Natural killer cell treated with Interleukin-12 subunit alpha and Interleukin-12 subunit beta and Interleukin-15 and Interleukin-18, amount 100 ng/mL, for 72 hours (primary cell): Measurements from ENCODE around the gene CNGA2. TPM values are rescaled to one million over a fixed set of nuclear protein-coding genes. Genes with fewer than 3 reads are reported as not detected.

ENCODE experiments used
- ATAC-seq, 2 donors: fragments of 150-1000 bp; cut with Tn5 transposase in 1 of 2; sonication (Bioruptor Pico), chemical (Tn5 transposase) in 1 of 2; 2 replicates each; pipeline ENCODE4 v1.10.0; 2021
- DNase-seq: peaks from one replicate; pipeline ENCODE4 v3.0.0; 2022; ENCODE audit warnings: low spot score
- H3K27ac Mint-ChIP-seq, 2 donors: 1 replicate in 1 of 2; 2 replicates in 1 of 2; pipeline ENCODE4 v1.8.0; 2022; ENCODE audit warnings: mixed read lengths in 2 of 2, mild to moderate bottlenecking in 1 of 2, moderate library complexity in 1 of 2
- H3K27me3 Mint-ChIP-seq, 2 donors: 1 replicate in 1 of 2; 2 replicates in 1 of 2; pipeline ENCODE4 v1.8.0; 2022; ENCODE audit warnings: mixed read lengths in 2 of 2
- H3K36me3 Mint-ChIP-seq: one replicate; pipeline ENCODE4 v1.8.0; 2022; ENCODE audit warnings: mixed read lengths
- H3K4me1 Mint-ChIP-seq, 2 donors: 1 replicate in 1 of 2; 2 replicates in 1 of 2; pipeline ENCODE4 v1.8.0; 2022; ENCODE audit warnings: low read depth in 2 of 2, mixed read lengths in 2 of 2, mild to moderate bottlenecking in 1 of 2
- H3K4me3 Mint-ChIP-seq: one replicate; pipeline ENCODE4 v1.8.0; 2022; ENCODE audit warnings: mixed read lengths
- H3K9me3 Mint-ChIP-seq: 2 replicates; pipeline ENCODE4 v1.8.0; 2022; ENCODE audit warnings: mixed read lengths
- total RNA-seq, 2 donors: library from RNA; stranded (reverse); gene quantifications; one replicate each; pipeline ENCODE4 v1.2.3, GENCODE V29; 2022

The CNGA2 gene
- total RNA-seq, 2 donors from 2014 or later, result not detected

GRCh38 chrX:151746502-151746901 lies 12.0 kb downstream of the CNGA2 start:
- H3K27ac Mint-ChIP-seq, result no peak overlapping the region
- no peaks in the 10 kb centered on the region for H3K9me3 Mint-ChIP-seq
- H3K36me3 Mint-ChIP-seq, result no peaks in the 10 kb centered on the region
- peaks cover 10 to 11% of the 10 kb centered on the region in 2 donors for H3K27me3 Mint-ChIP-seq
- no peak for ATAC-seq
- no peak overlapping the region for H3K4me3 Mint-ChIP-seq
- no peaks in the 10 kb centered on the region for H3K4me1 Mint-ChIP-seq
- DNase-seq, result no peak

DNA sequence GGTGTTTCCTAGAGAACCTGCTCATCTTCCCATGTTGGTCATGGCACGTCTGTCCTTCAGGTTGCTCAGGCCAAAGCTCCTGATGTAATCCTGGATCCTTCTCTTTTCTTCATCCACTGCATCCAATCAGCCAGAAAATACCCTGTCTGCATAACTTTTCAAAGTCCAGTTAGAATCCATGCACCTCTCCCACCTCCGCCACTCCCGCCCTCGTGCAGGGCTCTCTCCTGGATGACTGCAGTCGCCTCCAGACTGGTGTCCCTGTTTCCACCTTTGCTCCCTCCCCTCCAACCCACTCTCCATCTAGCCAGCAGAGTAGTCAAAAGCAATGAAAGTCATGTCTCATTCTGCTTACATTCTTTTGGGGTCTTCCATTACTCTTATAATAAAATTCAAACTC lies 16.0 kb downstream of the CNGA2 start:
- no peaks in the 10 kb centered on the region for H3K4me1 Mint-ChIP-seq
- peaks cover 12 to 19% of the 10 kb centered on the region in 2 donors for H3K27me3 Mint-ChIP-seq
- ATAC-seq (no peak), DNase-seq (no peak)
- H3K27ac Mint-ChIP-seq, result no peak overlapping the region
- H3K9me3 Mint-ChIP-seq, result no peaks in the 10 kb centered on the region
- no peak overlapping the region for H3K4me3 Mint-ChIP-seq
- no peaks in the 10 kb centered on the region for H3K36me3 Mint-ChIP-seq

DNA sequence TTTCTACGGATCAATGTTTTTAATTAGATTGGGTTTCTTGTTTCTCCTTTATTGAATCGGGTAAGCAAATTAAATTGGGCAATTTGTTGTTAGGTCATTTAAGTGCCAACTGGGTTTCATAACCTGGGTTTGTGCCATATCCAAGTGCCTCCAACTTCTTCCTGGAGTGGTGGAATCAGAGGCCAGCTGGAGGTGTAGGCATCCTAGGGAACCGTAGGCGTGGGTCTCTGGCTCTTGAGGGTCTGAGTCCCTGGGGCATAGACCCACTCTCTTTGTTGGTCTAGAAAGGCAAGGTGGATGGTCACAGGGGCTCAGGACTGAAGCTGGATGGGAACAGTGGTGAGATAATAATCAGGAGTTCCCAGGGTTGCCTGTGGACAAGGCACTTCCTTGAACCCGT lies 18.3 kb downstream of the CNGA2 start:
- H3K36me3 Mint-ChIP-seq, result no peaks in the 10 kb centered on the region
- H3K4me3 Mint-ChIP-seq, result no peak overlapping the region
- H3K4me1 Mint-ChIP-seq, result no peaks in the 10 kb centered on the region
- DNase-seq, result no peak
- peaks cover 18 to 27% of the 10 kb centered on the region in 2 donors for H3K27me3 Mint-ChIP-seq
- no peak for ATAC-seq
- no peak overlapping the region for H3K27ac Mint-ChIP-seq
- H3K9me3 Mint-ChIP-seq, result no peaks in the 10 kb centered on the region

GRCh38 chrX:151753313-151754046 lies 18.9 kb downstream of the CNGA2 start:
- H3K27me3 Mint-ChIP-seq, result peaks cover 18 to 32% of the 10 kb centered on the region in 2 donors
- DNase-seq, result peak; percentile 71

GRCh38 chrX:151754047-151754429 lies 19.5 kb downstream of the CNGA2 start:
- no peak for DNase-seq
- Mint-ChIP-seq H3K27ac (no peak overlapping the region), H3K9me3 (no peaks in the 10 kb centered on the region), H3K27me3 (peaks cover 18 to 32% of the 10 kb centered on the region in 2 donors), H3K4me1 (no peaks in the 10 kb centered on the region), H3K36me3 (no peaks in the 10 kb centered on the region), H3K4me3 (no peak overlapping the region)
- no peak for ATAC-seq

More at GRCh38 chrX:151753313-151754046, 18.9 kb downstream of the CNGA2 start:
- no peak for ATAC-seq
- Mint-ChIP-seq H3K36me3 (no peaks in the 10 kb centered on the region), H3K27ac (no peak overlapping the region), H3K9me3 (no peaks in the 10 kb centered on the region), H3K4me3 (no peak overlapping the region), H3K4me1 (no peaks in the 10 kb centered on the region)

DNA sequence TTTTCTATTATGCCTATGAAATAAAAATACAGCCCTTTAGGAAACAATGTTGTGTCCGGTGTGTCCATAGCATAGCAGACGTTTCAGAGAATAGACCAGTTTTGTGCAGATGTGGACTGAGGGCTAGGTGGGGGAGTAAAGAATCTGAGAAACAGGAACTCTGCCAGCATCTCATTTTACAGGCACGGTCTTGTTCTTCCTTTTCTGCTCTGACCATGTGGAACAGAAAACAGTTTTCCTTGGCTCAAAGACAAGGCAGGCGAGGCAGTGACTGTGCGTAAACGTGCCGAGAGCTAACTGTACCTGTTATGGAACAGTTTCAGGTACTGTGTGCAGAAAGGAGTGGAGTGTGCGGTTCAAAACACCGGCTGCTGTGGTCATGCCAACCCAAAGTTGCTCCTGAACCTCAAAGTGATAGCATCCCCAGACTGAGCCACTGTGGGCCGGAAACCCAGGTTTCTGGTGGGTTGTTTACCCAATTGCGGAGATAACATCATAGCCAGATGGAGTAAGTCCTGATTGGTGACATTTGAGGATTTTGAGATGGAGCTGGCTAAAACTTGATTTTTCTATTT lies 20.2 kb downstream of the CNGA2 start:
- no peak for DNase-seq
- no peaks in the 10 kb centered on the region for H3K9me3 Mint-ChIP-seq
- no peak overlapping the region for H3K27ac Mint-ChIP-seq
- H3K4me3 Mint-ChIP-seq, result no peak overlapping the region
- ATAC-seq, result no peak
- no peaks in the 10 kb centered on the region for H3K4me1 Mint-ChIP-seq
- no peaks in the 10 kb centered on the region for H3K36me3 Mint-ChIP-seq
- peaks cover 18 to 32% of the 10 kb centered on the region in 2 donors for H3K27me3 Mint-ChIP-seq

GRCh38 chrX:151759041-151759708 lies 24.6 kb downstream of the CNGA2 start:
- peaks cover 5 to 19% of the 10 kb centered on the region in 2 donors for H3K27me3 Mint-ChIP-seq
- H3K27ac Mint-ChIP-seq, result no peak overlapping the region
- H3K4me3 Mint-ChIP-seq, result no peak overlapping the region
- DNase-seq, result no peak
- H3K4me1 Mint-ChIP-seq, result no peaks in the 10 kb centered on the region
- no peak for ATAC-seq
- H3K9me3 Mint-ChIP-seq, result no peaks in the 10 kb centered on the region
- no peaks in the 10 kb centered on the region for H3K36me3 Mint-ChIP-seq

GRCh38 chrX:151762802-151763201 lies 28.3 kb downstream of the CNGA2 start:
- no peaks in the 10 kb centered on the region for H3K9me3 Mint-ChIP-seq
- H3K36me3 Mint-ChIP-seq, result no peaks in the 10 kb centered on the region
- H3K4me1 Mint-ChIP-seq, result no peaks in the 10 kb centered on the region
- DNase-seq, result no peak
- H3K27ac Mint-ChIP-seq, result no peak overlapping the region
- H3K4me3 Mint-ChIP-seq, result no peak overlapping the region
- ATAC-seq, result no peak
- H3K27me3 Mint-ChIP-seq, result peaks cover 16 to 23% of the 10 kb centered on the region in 2 donors

DNA sequence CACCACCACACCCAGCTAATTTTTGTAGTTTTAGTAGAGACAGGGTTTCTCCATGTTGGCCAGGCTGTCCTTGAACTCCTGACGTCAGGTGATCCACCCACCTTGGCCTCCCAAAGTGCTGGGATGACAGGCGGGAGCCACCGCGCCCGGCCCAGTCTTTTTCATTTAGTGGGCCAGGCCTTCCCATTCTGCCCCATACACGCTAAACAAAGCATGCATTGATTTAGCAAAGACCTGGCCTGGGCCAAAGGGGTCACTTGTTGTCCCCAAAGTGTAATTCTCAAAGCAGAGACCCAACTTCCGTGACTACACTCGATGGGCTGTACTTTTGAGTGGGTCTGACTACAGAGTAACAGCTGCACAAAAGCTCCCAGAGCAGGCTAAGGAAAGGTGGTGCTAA lies 29.2 kb downstream of the CNGA2 start:
- DNase-seq (no peak), ATAC-seq (no peak)
- Mint-ChIP-seq H3K4me1 (no peaks in the 10 kb centered on the region), H3K36me3 (no peaks in the 10 kb centered on the region), H3K27me3 (peaks cover 16 to 18% of the 10 kb centered on the region in 2 donors), H3K4me3 (no peak overlapping the region), H3K9me3 (no peaks in the 10 kb centered on the region), H3K27ac (no peak overlapping the region)

GRCh38 chrX:151765026-151765425 lies 30.5 kb downstream of the CNGA2 start:
- DNase-seq (no peak), ATAC-seq (peak in 1 of 2 donors; percentile 48)
- peaks cover 16% of the 10 kb centered on the region in 2 donors for H3K27me3 Mint-ChIP-seq
- H3K27ac Mint-ChIP-seq, result no peak overlapping the region
- no peaks in the 10 kb centered on the region for H3K9me3 Mint-ChIP-seq
- no peaks in the 10 kb centered on the region for H3K36me3 Mint-ChIP-seq
- H3K4me1 Mint-ChIP-seq, result no peaks in the 10 kb centered on the region
- H3K4me3 Mint-ChIP-seq, result no peak overlapping the region

DNA sequence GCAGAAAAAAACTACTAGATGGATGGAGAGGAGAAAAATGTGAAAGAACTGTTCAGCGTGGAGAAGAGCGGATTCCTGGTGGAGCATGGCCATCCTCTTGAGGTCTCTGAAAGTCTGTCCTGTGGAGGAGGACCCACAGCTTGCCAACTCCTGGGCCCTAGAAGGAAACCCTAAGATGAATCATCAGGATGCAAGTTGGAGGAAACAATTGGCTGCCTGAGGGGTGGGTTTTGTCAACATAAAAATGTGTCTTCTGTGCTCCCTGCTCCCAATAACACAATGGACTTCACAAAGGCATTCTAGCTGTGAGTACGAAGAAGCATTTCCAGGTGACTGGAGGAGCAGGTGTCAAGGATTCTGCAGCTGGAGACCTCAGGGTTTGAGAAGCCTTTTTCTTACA lies 37.2 kb downstream of the CNGA2 start:
- H3K9me3 Mint-ChIP-seq, result no peaks in the 10 kb centered on the region
- no peaks in the 10 kb centered on the region for H3K4me1 Mint-ChIP-seq
- ATAC-seq, result no peak
- H3K27me3 Mint-ChIP-seq, result peaks cover 0 to 14% of the 10 kb centered on the region in 2 donors
- no peaks in the 10 kb centered on the region for H3K36me3 Mint-ChIP-seq
- H3K4me3 Mint-ChIP-seq, result no peak overlapping the region
- no peak for DNase-seq
- no peak overlapping the region for H3K27ac Mint-ChIP-seq

DNA sequence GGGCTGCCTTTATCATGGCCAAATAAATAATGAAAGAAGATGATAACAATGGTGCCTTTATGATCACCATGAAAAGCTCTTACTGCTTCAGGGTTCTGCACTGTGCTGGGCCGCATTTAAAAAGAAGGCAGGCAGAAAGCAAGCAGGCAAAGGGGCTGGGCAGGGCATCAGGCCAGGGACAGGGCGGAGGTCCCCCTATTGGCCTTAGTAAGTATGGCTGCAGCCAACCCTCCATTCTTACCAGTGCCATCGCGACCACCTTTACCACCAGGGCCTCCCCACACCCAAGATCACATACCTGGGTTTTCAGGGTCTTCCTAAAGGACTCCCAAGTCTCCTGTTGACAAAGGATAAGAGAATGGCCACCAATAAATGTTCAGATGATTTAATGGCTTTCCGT lies 38.9 kb downstream of the CNGA2 start:
- Mint-ChIP-seq H3K9me3 (no peaks in the 10 kb centered on the region), H3K4me3 (no peak overlapping the region), H3K27ac (no peak overlapping the region), H3K27me3 (peaks cover 0 to 15% of the 10 kb centered on the region in 2 donors), H3K4me1 (no peaks in the 10 kb centered on the region), H3K36me3 (no peaks in the 10 kb centered on the region)
- no peak for ATAC-seq
- DNase-seq, result no peak

DNA sequence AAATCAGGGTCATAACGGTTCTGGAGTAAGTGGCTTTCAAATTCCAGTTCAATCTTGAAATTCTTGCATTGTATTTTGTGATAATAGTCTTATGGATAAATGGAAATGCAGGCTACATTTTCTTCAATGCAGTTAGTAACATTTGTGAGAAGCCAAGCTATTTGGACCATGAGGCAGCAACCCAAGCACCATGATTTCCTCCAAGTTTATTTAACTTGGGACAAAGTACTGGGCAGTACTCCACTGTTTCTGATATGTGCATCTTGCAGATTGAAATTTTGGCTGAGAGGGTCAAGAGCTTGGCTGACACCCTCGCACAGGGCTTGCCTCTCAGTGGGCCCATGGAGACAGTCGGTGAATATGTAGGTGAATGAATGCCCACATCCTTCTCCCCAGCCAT lies 39.9 kb downstream of the CNGA2 start:
- H3K27me3 Mint-ChIP-seq, result peaks cover 0 to 15% of the 10 kb centered on the region in 2 donors
- H3K4me3 Mint-ChIP-seq, result no peak overlapping the region
- no peaks in the 10 kb centered on the region for H3K9me3 Mint-ChIP-seq
- no peaks in the 10 kb centered on the region for H3K4me1 Mint-ChIP-seq
- no peak overlapping the region for H3K27ac Mint-ChIP-seq
- ATAC-seq (no peak), DNase-seq (no peak)
- H3K36me3 Mint-ChIP-seq, result no peaks in the 10 kb centered on the region

GRCh38 chrX:151776181-151776731 lies 41.7 kb downstream of the CNGA2 start:
- Mint-ChIP-seq H3K27ac (no peak overlapping the region), H3K4me3 (no peak overlapping the region), H3K4me1 (no peaks in the 10 kb centered on the region), H3K9me3 (no peaks in the 10 kb centered on the region), H3K36me3 (no peaks in the 10 kb centered on the region), H3K27me3 (peaks cover 0 to 15% of the 10 kb centered on the region in 2 donors)
- ATAC-seq (no peak), DNase-seq (no peak)
